Peyer's patch (tissue), 4 donors: ENCODE results near the gene ATP7B. TPM values are rescaled to one million over a fixed set of nuclear protein-coding genes. Genes with fewer than 3 reads are reported as not detected.

Source experiments
- DNase-seq, 3 donors: peaks; one replicate each; pipeline ENCODE4 v3.0.0-alpha.2; 2017 to 2019
- H3K27ac ChIP-seq, 4 donors: fragments of 200-600 bp; sonication (generic); one replicate each; pipeline ENCODE4 v1.5.1; 2016 to 2019
- H3K27me3 ChIP-seq, 2 donors: fragments of 200-600 bp; sonication (generic); one replicate each; pipeline ENCODE4 v1.5.1; 2019
- H3K36me3 ChIP-seq, 3 donors: fragments of 200-600 bp; sonication (generic); one replicate each; pipeline ENCODE4 v1.5.1; 2016 to 2019
- H3K4me1 ChIP-seq, 4 donors: fragments of 200-600 bp; sonication (generic); one replicate each; pipeline ENCODE4 v1.5.1; 2016 to 2019
- H3K4me3 ChIP-seq, 4 donors: fragments of 200-600 bp; sonication (generic); 1 replicate in 3 of 4; 2 replicates in 1 of 4; pipeline ENCODE4 v1.5.1; 2016 to 2019; ENCODE audit warnings: mild to moderate bottlenecking in 1 of 4
- H3K9me3 ChIP-seq, 4 donors: fragments of 200-600 bp; sonication (generic); one replicate each; pipeline ENCODE4 v1.5.1; 2016 to 2019; ENCODE audit warnings: mild to moderate bottlenecking in 1 of 4
- POLR2A ChIP-seq, 2 donors: fragments of 450-650 bp; IDR thresholded peaks; one replicate each; pipeline ENCODE4 v1.5.1; 2017; ENCODE audit warnings: antibody characterized with exemption in 2 of 2, mild to moderate bottlenecking in 2 of 2, moderate library complexity in 2 of 2
- total RNA-seq, 4 donors: library from RNA; depleted of rRNA; stranded (reverse); fragments of >200 nt; gene quantifications; one replicate each; pipeline ENCODE4 v1.1.0, GENCODE V29; 2016
- TF ChIP-seq, protein P1 (sequence below), 6 experiments: fragments of 450-650 bp in 4 of 6; fragments of 200-600 bp in 2 of 6; sonication (generic) in 1 of 6; IDR thresholded peaks; one replicate each; pipeline ENCODE4 v1.5.1; 2017 to 2019; ENCODE audit warnings: antibody characterized with exemption in 6 of 6, mild to moderate bottlenecking in 3 of 6, moderate library complexity in 1 of 6

Gene ATP7B
- total RNA-seq, 4 donors from 2014 or later: 5.0 to 40.2 (median 33.0) TPM

DNA sequence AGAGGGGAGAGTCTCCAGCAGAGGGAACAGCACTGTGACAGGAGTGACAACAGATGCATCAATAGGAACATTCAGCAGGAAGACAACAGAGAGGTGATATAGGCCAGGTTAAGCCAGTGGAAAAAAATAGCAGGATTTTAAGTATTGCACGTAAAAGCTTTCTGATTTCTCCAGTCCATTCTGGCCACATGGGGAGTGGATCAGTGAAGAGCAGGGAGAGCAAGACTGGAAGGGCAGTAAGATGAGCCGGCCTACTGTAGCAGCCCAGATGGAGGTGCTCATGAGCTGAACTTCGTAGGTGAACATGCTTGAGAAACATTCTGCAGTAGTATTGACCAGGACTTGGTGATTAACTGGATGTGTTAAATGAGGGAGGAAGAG, 15.0 kb upstream of the ATP7B start:
- H3K27ac ChIP-seq: no peak overlapping the region
- no peaks in the 10 kb centered on the region for H3K4me1 ChIP-seq
- H3K4me3 ChIP-seq: no peak overlapping the region
- H3K9me3 ChIP-seq: no peaks in the 10 kb centered on the region
- no peak for DNase-seq
- H3K27me3 ChIP-seq: no peaks in the 10 kb centered on the region
- TF ChIP-seq, protein P1, sequence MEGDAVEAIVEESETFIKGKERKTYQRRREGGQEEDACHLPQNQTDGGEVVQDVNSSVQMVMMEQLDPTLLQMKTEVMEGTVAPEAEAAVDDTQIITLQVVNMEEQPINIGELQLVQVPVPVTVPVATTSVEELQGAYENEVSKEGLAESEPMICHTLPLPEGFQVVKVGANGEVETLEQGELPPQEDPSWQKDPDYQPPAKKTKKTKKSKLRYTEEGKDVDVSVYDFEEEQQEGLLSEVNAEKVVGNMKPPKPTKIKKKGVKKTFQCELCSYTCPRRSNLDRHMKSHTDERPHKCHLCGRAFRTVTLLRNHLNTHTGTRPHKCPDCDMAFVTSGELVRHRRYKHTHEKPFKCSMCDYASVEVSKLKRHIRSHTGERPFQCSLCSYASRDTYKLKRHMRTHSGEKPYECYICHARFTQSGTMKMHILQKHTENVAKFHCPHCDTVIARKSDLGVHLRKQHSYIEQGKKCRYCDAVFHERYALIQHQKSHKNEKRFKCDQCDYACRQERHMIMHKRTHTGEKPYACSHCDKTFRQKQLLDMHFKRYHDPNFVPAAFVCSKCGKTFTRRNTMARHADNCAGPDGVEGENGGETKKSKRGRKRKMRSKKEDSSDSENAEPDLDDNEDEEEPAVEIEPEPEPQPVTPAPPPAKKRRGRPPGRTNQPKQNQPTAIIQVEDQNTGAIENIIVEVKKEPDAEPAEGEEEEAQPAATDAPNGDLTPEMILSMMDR (IDR thresholded peaks at IDR 0.05): no peak
- peaks cover 0 to 59% (median 0%) of the 10 kb centered on the region in 3 donors for H3K36me3 ChIP-seq

DNA sequence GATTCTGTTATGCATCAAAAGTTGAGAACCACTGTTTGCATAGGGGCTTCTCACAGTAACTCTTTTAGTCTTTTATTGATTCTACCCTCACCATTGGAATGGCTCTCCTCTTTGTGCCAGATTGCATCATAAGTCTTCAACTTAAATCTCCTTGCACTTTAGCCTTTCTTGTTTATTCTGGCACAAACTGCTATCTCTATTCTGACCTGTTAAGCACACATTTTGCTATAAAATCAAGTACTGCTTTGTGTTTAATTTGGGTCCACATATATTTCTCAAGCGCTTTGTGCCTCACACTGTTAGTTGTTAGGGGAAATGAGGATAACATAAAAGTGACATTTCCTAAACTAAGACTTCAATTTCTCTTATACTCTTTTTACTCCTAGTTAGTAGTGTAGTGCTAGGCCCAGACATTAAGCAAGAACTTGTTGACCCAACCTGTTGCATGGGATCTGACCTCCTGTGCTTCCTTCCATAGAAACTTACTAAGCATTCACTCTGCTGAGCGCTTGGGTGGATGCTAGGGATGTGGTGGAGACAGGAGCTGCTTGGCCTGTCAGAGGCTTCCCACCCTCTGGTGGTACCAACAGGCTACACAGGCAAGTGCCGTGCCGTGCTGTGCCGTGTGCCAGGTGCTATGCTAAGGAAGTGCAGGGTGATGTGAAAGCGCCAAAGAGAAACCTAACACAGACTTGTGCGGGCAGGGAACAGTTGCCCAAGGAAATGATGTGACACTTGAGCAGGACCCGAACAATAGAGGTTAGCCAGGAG, 14.4 kb upstream of the ATP7B start:
- Histone ChIP-seq H3K27ac (no peak overlapping the region), H3K9me3 (no peaks in the 10 kb centered on the region), H3K4me1 (no peaks in the 10 kb centered on the region), H3K4me3 (no peak overlapping the region), H3K36me3 (peaks cover 0 to 65% (median 0%) of the 10 kb centered on the region in 3 donors), H3K27me3 (no peaks in the 10 kb centered on the region)
- DNase-seq: no peak
- no peak for TF ChIP-seq POLR2A (IDR thresholded peaks at IDR 0.05)
- TF ChIP-seq, protein P1 (IDR thresholded peaks at IDR 0.05): no peak

DNA sequence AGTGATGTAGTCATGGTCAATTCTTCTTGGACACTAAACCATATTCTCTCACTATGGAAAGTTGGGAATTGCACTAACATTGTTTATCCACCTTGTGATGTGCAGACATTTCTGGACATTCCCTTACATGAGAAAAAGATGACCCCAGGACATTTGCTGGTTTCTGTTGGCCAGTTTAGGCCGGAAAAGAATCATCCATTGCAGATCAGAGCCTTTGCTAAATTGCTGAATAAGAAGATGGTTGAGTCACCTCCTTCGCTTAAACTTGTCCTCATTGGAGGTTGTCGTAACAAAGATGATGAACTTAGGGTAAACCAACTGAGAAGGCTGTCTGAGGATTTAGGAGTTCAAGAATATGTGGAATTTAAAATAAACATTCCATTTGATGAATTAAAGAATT, 13.2 kb upstream of the ATP7B start, which contains the start of gene UTP14C:
TSS of gene UTP14C (plus strand) at position 211 of the 400 bp plus-strand sequence. CDS start 4,114 bp downstream, outside the sequence.
- peaks cover 0 to 77% (median 0%) of the 10 kb centered on the region in 3 donors for H3K36me3 ChIP-seq

DNA sequence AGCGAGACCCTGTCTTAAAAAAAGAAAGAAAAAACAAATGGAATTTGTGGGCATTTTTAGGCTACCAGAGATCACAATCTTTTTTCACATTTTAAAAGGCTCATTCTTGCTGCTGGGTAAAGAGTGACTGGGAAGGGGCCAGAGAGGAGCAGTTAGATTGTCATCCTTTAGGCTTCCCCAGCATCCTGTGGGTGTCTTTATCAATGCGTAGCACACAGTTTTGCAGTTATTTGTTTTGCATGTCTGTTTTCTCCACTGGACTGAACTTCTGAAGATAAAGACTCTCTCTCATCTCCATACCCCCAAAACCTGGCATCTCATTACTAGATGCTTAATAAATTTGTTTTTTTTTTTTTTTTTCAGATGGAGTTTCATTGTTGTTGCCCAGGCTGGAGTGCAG, 11.1 kb upstream of the ATP7B start:
- no peak for TF ChIP-seq POLR2A (IDR thresholded peaks at IDR 0.05)
- TF ChIP-seq, protein P1 (IDR thresholded peaks at IDR 0.05): no peak
- H3K27ac ChIP-seq: no peak overlapping the region
- peaks cover 0 to 74% (median 0%) of the 10 kb centered on the region in 3 donors for H3K36me3 ChIP-seq
- DNase-seq: no peak
- H3K9me3 ChIP-seq: no peaks in the 10 kb centered on the region
- H3K4me1 ChIP-seq: no peaks in the 10 kb centered on the region
- H3K27me3 ChIP-seq: no peaks in the 10 kb centered on the region
- no peak overlapping the region for H3K4me3 ChIP-seq

More for the DNA sequence above, 13.2 kb upstream of the ATP7B start, which contains the start of gene UTP14C:
- no peaks in the 10 kb centered on the region for H3K4me1 ChIP-seq
- H3K9me3 ChIP-seq: no peaks in the 10 kb centered on the region
- TF ChIP-seq POLR2A (IDR thresholded peaks at IDR 0.05): no peak
- TF ChIP-seq, protein P1 (IDR thresholded peaks at IDR 0.05): no peak
- no peak within 1 kb of the TSS for H3K4me3 ChIP-seq
- H3K27me3 ChIP-seq: no peaks in the 10 kb centered on the region
- H3K27ac ChIP-seq: no peak within 1 kb of the TSS
- DNase-seq: no peak

DNA sequence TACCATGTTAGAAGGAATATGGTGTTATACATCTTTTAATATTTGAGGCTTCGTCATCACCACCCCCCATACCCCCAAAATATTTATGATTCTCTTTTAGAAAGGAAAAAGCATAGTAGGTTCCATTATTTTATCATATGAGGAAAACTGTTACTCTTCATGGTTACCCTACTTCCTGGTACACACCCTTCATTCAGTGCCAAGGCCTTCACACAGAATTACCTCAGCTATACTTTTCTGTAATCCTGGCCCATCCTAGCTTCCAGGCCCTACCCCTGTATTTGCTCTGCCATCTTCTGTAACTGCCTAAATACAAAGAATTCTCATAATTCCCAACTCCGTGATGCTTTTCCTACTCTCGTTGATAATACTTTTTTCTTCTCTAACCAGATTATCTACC, 8.9 kb upstream of the ATP7B start:
- no peak for DNase-seq
- Histone ChIP-seq H3K27ac (no peak overlapping the region), H3K36me3 (peaks cover 0 to 59% (median 0%) of the 10 kb centered on the region in 3 donors)

More for the DNA sequence above, 8.9 kb upstream of the ATP7B start:
- no peaks in the 10 kb centered on the region for H3K27me3 ChIP-seq
- no peaks in the 10 kb centered on the region for H3K9me3 ChIP-seq
- H3K4me1 ChIP-seq: no peaks in the 10 kb centered on the region
- TF ChIP-seq POLR2A (IDR thresholded peaks at IDR 0.05): no peak
- TF ChIP-seq, protein P1 (IDR thresholded peaks at IDR 0.05): no peak
- no peak overlapping the region for H3K4me3 ChIP-seq
